Astrocyte (in vitro differentiated cells and primary cell): ENCODE results near the gene KDM1B. TPM values are rescaled to one million over a fixed set of nuclear protein-coding genes. Genes with fewer than 3 reads are reported as not detected.
A peak's percentile ranks its signal among the peaks of the same experiment; 100 is the strongest.

Source experiments
- DNase-seq: peaks from one replicate; pipeline ENCODE4 v3.0.0-alpha.2; 2010; ENCODE audit warnings: low read depth
- FAIRE-seq: peaks from 2 replicates; lab custom pipeline; 2011; peaks lifted over from hg19 to GRCh38; lab: Jason Lieb, UNC
- H2AFZ ChIP-seq: 2 replicates; pipeline ENCODE4 v1.6.0; 2012; ENCODE audit warnings: low read depth, low read length, inconsistent platforms
- H3K27ac ChIP-seq: 2 replicates; pipeline ENCODE4 v1.5.1; 2011; ENCODE audit warnings: low read depth, low read length, inconsistent platforms
- H3K27me3 ChIP-seq: 2 replicates; pipeline ENCODE4 v1.6.0; 2011; ENCODE audit warnings: low read length, inconsistent platforms; ENCODE audit not compliant: insufficient read depth
- H3K36me3 ChIP-seq: 2 replicates; pipeline ENCODE4 v1.5.1; 2011; ENCODE audit warnings: low read length, inconsistent platforms; ENCODE audit not compliant: insufficient read depth
- H3K4me1 ChIP-seq: 2 replicates; pipeline ENCODE4 v1.5.1; 2011; ENCODE audit warnings: low read length, inconsistent platforms; ENCODE audit not compliant: insufficient read depth
- H3K4me2 ChIP-seq: 2 replicates; pipeline ENCODE4 v1.6.0; 2012; ENCODE audit warnings: low read length, inconsistent platforms
- H3K4me3 ChIP-seq: 2 replicates; pipeline ENCODE4 v1.5.1; 2011; ENCODE audit warnings: low read depth, mild to moderate bottlenecking, low read length, inconsistent platforms; ENCODE audit not compliant: insufficient read depth
- H3K79me2 ChIP-seq: 2 replicates; pipeline ENCODE4 v1.6.0; 2012; ENCODE audit warnings: mild to moderate bottlenecking, low read length, inconsistent platforms; ENCODE audit not compliant: insufficient read depth
- H3K9ac ChIP-seq: 2 replicates; pipeline ENCODE4 v1.6.0; 2012; ENCODE audit warnings: mild to moderate bottlenecking, low read length, inconsistent platforms
- H3K9me3 ChIP-seq: 2 replicates; pipeline ENCODE4 v1.5.1; 2012; ENCODE audit warnings: low read depth, mild to moderate bottlenecking, low read length, inconsistent platforms; ENCODE audit not compliant: insufficient read depth
- H4K20me1 ChIP-seq: 2 replicates; pipeline ENCODE4 v1.6.0; 2012; ENCODE audit warnings: low read length, inconsistent platforms; ENCODE audit not compliant: insufficient read depth
- H3K27ac Mint-ChIP-seq: one replicate; pipeline ENCODE4 v1.8.0; 2021; ENCODE audit warnings: mild to moderate bottlenecking, mixed read lengths; ENCODE audit not compliant: unreplicated experiment
- H3K27me3 Mint-ChIP-seq: one replicate; pipeline ENCODE4 v1.8.0; 2021; ENCODE audit warnings: low read depth, mixed read lengths; ENCODE audit not compliant: unreplicated experiment
- H3K36me3 Mint-ChIP-seq: one replicate; pipeline ENCODE4 v1.8.0; 2021; ENCODE audit warnings: low read depth, mixed read lengths; ENCODE audit not compliant: unreplicated experiment
- H3K4me1 Mint-ChIP-seq: one replicate; pipeline ENCODE4 v1.8.0; 2021; ENCODE audit warnings: low read depth, mixed read lengths; ENCODE audit not compliant: unreplicated experiment
- H3K4me3 Mint-ChIP-seq: one replicate; pipeline ENCODE4 v1.8.0; 2021; ENCODE audit warnings: mild to moderate bottlenecking, moderate library complexity, mixed read lengths; ENCODE audit not compliant: unreplicated experiment
- H3K9me3 Mint-ChIP-seq: one replicate; pipeline ENCODE4 v1.8.0; 2021; ENCODE audit warnings: mild to moderate bottlenecking, mixed read lengths; ENCODE audit not compliant: unreplicated experiment
- CTCF ChIP-seq: IDR thresholded peaks from 2 replicates; pipeline ENCODE4 v1.5.1; 2011; ENCODE audit warnings: low read depth, mild to moderate bottlenecking, inconsistent platforms, low read length, moderate library complexity; ENCODE audit not compliant: insufficient read depth
- EZH2 ChIP-seq: IDR thresholded peaks from 2 replicates; pipeline ENCODE4 v1.6.1; 2012; ENCODE audit warnings: mild to moderate bottlenecking, low read length, inconsistent platforms; ENCODE audit not compliant: insufficient read depth
- total RNA-seq: library from RNA; stranded (reverse); gene quantifications from 2 replicates; pipeline ENCODE4 v1.2.1, GENCODE V29; 2021

The KDM1B gene
- total RNA-seq, 1 donor from 2014 or later = 16.5 TPM

GRCh38 chr6:18115356-18115755 is 39.9 kb upstream of the KDM1B start:
- Histone ChIP-seq H3K27ac (no peak overlapping the region), H3K4me2 (no peak overlapping the region), H3K4me3 (no peak overlapping the region), H3K27me3 (peaks cover 6% of the 10 kb centered on the region), H3K9me3 (no peaks in the 10 kb centered on the region), H2AFZ (no peak overlapping the region), H3K79me2 (no peaks in the 10 kb centered on the region), H3K4me1 (no peaks in the 10 kb centered on the region), H3K36me3 (no peaks in the 10 kb centered on the region), H3K9ac (no peak overlapping the region), H4K20me1 (no peaks in the 10 kb centered on the region)
- Mint-ChIP-seq H3K36me3 (no peaks in the 10 kb centered on the region), H3K4me1 (no peaks in the 10 kb centered on the region), H3K9me3 (no peaks in the 10 kb centered on the region), H3K27ac (no peak overlapping the region), H3K4me3 (no peak overlapping the region), H3K27me3 (peaks cover 3% of the 10 kb centered on the region)
- no peak for TF ChIP-seq EZH2
- TF ChIP-seq CTCF = no peak
- peak; percentile 31 for DNase-seq
- FAIRE-seq = peak; percentile 5

- Mint-ChIP-seq H3K9me3 (no peaks in the 10 kb centered on the region), H3K36me3 (no peaks in the 10 kb centered on the region), H3K27ac (no peak overlapping the region), H3K4me3 (no peak overlapping the region), H3K4me1 (no peaks in the 10 kb centered on the region), H3K27me3 (peaks cover 3% of the 10 kb centered on the region)
- no peak overlapping the region for H3K27ac ChIP-seq
- H3K4me1 ChIP-seq = peaks cover 3% of the 10 kb centered on the region
- H3K9ac ChIP-seq = no peak overlapping the region
- H3K79me2 ChIP-seq = no peaks in the 10 kb centered on the region
- no peak overlapping the region for H2AFZ ChIP-seq
- H4K20me1 ChIP-seq = no peaks in the 10 kb centered on the region
- no peak overlapping the region for H3K4me3 ChIP-seq
- no peak overlapping the region for H3K4me2 ChIP-seq
- FAIRE-seq = no peak
- peaks cover 6% of the 10 kb centered on the region for H3K27me3 ChIP-seq
- no peaks in the 10 kb centered on the region for H3K36me3 ChIP-seq
- TF ChIP-seq CTCF (no peak), EZH2 (no peak)
- DNase-seq = no peak
- H3K9me3 ChIP-seq = no peaks in the 10 kb centered on the region
These were observed 38.1 kb upstream of the KDM1B start for GRCh38 chr6:18117136-18117535.

- H3K79me2 ChIP-seq = no peaks in the 10 kb centered on the region
- H3K27ac ChIP-seq = no peak overlapping the region
- no peak overlapping the region for H3K4me3 Mint-ChIP-seq
- H3K27ac Mint-ChIP-seq = no peak overlapping the region
- no peaks in the 10 kb centered on the region for H3K36me3 Mint-ChIP-seq
- no peaks in the 10 kb centered on the region for H3K9me3 ChIP-seq
- DNase-seq (no peak), FAIRE-seq (no peak)
- peaks cover 2% of the 10 kb centered on the region for H3K4me1 Mint-ChIP-seq
- H4K20me1 ChIP-seq = no peaks in the 10 kb centered on the region
- peaks cover 8% of the 10 kb centered on the region for H3K27me3 Mint-ChIP-seq
- H3K9ac ChIP-seq = no peak overlapping the region
- TF ChIP-seq CTCF (no peak), EZH2 (no peak)
- peaks cover 2% of the 10 kb centered on the region for H3K27me3 ChIP-seq
- H3K4me3 ChIP-seq = no peak overlapping the region
- no peak overlapping the region for H3K4me2 ChIP-seq
- H3K4me1 ChIP-seq = peaks cover 5% of the 10 kb centered on the region
- no peaks in the 10 kb centered on the region for H3K9me3 Mint-ChIP-seq
- H2AFZ ChIP-seq = no peak overlapping the region
- H3K36me3 ChIP-seq = no peaks in the 10 kb centered on the region
These were observed 36.9 kb upstream of the KDM1B start for GRCh38 chr6:18118330-18118729.
